ENCODE results near the gene VSIG10L2. TPM values are rescaled to one million over a fixed set of nuclear protein-coding genes. Genes with fewer than 3 reads are reported as not detected.

Gene VSIG10L2
- total RNA-seq, 1 experiment from 2014 or later: 0.02 TPM

GRCh38 chr11:125995313-125995712 lies 49.5 kb downstream of the VSIG10L2 start:
- no peak for DNase-seq (ENCODE audit: extremely low read depth, low read depth)

- DNase-seq (ENCODE audit: extremely low read depth, low read depth): no peak
Measured at GRCh38 chr11:125998267-125998666, 52.4 kb downstream of the VSIG10L2 start.

GRCh38 chr11:125999234-125999880 lies 53.5 kb downstream of the VSIG10L2 start:
- no peak for DNase-seq (ENCODE audit: extremely low read depth, low read depth)

- no peak for DNase-seq (ENCODE audit: extremely low read depth, low read depth)
Measured at GRCh38 chr11:126002181-126002580, 56.3 kb downstream of the VSIG10L2 start.

Other genes with a start within 250 kb of the VSIG10L2 start
- not detected in 2 replicates for gene PATE1, start 199.8 kb upstream of the VSIG10L2 start, total RNA-seq (2014; rRNA removed; shearing (Covaris generic))
- gene PATE2, start 167.2 kb upstream of the VSIG10L2 start, total RNA-seq (2014; rRNA removed; shearing (Covaris generic)): not detected in 2 replicates
- not detected in 2 replicates for gene PATE3, start 157.9 kb upstream of the VSIG10L2 start, total RNA-seq (2014; rRNA removed; shearing (Covaris generic))
- gene PATE4, start 112.7 kb upstream of the VSIG10L2 start, total RNA-seq (2014; rRNA removed; shearing (Covaris generic)): not detected in 2 replicates
- 8.5 and 11.7 TPM in 2 replicates for gene HYLS1, start 58.4 kb upstream of the VSIG10L2 start, total RNA-seq (2014; rRNA removed; shearing (Covaris generic))
- 17.2 and 17.9 TPM in 2 replicates for gene PUS3, start 42.8 kb upstream of the VSIG10L2 start, total RNA-seq (2014; rRNA removed; shearing (Covaris generic))
- not detected in 2 replicates for gene DDX25, start 41.5 kb upstream of the VSIG10L2 start, total RNA-seq (2014; rRNA removed; shearing (Covaris generic))
- 3.4 and 3.7 TPM in 2 replicates for gene CDON, start 116.8 kb downstream of the VSIG10L2 start, total RNA-seq (2014; rRNA removed; shearing (Covaris generic))